GM19455 (cell line): Measurements from ENCODE around the gene RGS14.

Source experiments
- ATAC-seq: cut with Tn5 transposase; IDR thresholded peaks from one replicate; pipeline ENCODE4 v1.9.1; 2021; ENCODE audit not compliant: unreplicated experiment

Gene RGS14, protein sequence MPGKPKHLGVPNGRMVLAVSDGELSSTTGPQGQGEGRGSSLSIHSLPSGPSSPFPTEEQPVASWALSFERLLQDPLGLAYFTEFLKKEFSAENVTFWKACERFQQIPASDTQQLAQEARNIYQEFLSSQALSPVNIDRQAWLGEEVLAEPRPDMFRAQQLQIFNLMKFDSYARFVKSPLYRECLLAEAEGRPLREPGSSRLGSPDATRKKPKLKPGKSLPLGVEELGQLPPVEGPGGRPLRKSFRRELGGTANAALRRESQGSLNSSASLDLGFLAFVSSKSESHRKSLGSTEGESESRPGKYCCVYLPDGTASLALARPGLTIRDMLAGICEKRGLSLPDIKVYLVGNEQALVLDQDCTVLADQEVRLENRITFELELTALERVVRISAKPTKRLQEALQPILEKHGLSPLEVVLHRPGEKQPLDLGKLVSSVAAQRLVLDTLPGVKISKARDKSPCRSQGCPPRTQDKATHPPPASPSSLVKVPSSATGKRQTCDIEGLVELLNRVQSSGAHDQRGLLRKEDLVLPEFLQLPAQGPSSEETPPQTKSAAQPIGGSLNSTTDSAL

DNA sequence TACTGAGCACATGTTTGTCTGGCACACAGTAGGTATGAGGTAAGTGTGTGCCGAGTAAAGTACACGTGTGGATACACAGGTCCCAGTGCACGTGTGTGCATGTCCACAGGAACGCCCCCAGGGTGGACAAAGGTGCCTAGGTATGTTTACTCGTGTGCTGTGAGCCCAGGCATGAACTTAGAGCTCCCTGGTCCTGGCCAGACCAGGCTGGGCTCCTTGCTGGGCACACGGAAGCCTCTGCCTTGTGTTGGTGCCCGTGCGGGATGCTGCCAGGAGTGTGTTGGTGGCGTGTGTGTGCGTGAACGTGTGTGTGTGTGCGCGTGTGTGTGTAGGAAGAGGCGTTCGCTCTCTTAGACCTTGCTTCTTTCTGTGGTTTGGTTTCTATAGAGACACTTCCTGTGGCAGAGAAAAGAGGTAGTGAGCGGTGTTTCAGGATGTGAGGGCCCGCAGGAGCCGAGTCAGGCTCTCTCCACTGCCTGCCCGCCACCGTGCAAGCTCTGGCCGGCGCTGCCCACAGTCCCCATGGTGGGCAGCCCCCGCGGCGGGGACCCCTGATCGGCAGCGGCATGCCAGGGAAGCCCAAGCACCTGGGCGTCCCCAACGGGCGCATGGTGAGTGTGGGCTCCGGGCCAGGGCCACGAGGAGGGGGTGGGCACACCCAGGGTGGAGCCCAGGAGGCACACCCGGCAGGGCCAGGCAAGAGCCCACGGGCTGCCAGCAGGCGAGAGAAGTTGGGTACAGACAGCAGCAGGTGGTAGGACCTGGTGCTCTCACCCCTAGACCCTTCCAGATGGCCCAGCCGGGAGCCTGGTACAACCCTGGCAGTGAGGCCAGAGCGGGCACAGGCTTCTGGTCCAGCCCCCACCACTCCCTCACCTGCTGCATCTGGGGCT is at the start of gene RGS14:
Gene RGS14, plus strand, starts transcription at position 466 of the 893 bp plus-strand sequence. Its CDS starts 101 bp downstream, at position 567.
- ATAC-seq: peak; percentile 90

DNA sequence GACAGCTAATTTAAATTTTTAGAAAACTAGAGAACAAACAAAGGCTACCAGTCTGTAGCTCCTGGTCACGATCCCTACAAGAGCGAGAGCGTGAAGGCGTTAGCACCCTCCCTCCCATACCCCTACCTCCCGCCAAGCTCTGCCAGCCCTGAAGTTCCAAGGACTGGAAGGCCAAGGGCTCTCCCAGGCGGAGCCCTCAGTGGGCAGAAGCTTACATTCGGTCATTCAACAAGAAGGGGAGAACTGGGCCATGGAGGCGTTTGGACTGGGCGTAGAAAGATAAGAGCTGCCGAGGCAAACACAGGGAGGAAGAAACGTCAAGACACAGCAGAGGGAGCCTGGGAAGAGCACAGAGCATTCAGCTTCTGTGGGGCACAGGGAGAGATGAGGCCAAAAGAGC is 49.0 kb upstream of the RGS14 start:
- no peak for ATAC-seq

DNA sequence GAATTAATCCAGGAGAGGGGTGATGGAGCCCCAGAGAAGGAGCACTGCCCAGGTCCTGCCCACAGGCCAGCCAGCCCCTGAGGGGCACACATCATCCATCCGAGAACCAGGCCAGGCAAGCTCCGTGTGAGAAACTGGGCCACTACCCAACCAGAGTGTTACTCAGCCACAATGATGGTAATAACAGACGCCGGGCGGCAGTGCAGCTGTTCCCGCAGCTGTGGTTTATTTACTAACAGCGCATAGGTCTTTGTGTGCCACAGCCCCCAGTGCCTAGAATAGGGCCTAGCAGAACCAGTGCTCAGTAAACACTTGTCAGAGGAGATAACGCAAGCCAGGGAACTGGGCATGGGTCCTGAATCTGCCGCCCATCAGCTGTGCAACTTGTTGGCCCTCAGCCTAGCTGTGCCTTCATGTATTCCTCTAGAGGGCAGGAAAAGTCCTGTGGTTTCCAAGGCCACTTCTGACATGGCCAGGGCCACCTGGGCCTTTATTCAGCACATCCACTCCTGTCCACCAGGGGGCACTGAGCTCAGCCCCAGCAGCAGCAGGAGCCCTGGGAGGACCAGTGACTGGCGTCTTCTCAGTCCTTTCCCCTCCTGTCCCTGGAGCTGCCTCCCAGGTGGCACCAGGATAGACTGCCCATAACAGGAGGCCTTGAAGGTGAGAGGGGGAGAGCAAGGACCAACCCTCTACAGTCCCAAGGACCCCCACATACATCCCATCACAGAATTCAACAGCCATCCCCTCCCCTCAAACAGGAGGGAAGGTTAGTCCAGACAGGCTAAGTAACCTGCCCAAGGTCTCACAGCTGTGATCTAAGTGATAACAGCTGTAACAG is 48.2 kb upstream of the RGS14 start:
- no peak for ATAC-seq

DNA sequence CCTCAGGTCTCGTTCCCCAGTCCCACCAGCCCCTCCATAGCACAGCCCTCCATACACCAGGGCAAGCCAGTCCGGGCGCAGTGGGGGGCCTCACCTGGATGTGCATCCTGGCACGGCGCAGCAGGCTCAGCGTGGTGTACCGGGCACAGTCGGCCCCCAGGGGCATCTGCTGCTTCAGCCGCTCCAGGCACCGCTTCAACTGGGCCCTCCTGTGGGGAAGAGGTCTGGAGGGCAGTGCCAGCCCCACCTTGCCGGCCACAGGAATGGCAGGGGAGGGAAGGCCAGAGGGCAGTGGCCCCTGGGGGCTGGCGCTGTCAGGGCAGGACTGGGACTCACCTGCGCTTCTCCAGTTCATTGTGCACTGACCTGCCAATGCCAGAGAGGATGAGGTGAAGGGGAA is 47.4 kb upstream of the RGS14 start:
- ATAC-seq: no peak

DNA sequence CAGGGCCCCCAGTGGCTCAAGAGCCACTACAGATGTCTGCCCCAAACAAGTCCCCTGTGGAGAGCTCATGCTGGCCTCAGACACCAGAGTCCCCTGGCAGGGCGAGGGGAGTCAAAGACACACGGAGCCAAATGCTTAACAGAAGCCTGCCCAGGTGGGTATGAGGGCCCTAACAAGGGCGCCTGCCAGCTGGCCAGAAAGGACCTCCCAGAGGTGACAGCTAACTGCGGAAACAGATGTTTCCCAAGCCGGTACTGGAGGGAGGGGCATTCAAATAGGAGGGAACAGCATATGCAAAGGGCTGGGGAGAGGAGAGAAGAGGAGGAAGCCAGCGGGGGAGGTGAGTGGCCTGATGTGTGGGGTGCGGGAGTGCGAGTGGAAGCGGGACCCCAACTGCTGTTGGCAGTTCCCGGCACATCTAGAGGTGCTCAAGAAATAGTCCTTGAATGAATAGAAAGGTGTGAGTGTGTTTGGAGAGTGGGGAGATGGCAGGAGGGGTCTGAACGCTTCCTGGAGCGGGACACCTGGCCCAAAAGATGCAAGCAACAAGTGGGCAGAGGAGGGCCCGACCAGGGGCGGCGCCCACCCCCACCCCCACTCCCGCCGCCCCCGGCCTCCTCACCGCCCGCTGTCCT is 46.9 kb upstream of the RGS14 start:
- ATAC-seq: no peak

DNA sequence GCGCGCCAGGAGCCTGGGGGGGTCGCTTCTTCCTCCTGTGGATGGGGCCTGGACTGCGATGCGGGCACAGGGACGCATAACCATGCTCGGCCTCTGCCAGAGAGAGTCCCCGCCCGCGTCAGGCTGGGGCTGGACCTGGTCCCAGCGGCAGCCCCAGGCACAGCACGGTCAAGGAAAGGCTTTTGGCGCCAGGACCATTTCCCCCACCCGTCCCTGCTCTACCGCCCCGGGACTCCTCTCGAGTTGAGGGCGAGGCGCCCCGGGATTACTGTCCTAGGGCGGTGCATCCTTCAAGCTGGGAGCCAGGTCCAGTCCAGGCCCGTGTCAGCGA is 46.4 kb upstream of the RGS14 start:
- peak; percentile 5 for ATAC-seq

DNA sequence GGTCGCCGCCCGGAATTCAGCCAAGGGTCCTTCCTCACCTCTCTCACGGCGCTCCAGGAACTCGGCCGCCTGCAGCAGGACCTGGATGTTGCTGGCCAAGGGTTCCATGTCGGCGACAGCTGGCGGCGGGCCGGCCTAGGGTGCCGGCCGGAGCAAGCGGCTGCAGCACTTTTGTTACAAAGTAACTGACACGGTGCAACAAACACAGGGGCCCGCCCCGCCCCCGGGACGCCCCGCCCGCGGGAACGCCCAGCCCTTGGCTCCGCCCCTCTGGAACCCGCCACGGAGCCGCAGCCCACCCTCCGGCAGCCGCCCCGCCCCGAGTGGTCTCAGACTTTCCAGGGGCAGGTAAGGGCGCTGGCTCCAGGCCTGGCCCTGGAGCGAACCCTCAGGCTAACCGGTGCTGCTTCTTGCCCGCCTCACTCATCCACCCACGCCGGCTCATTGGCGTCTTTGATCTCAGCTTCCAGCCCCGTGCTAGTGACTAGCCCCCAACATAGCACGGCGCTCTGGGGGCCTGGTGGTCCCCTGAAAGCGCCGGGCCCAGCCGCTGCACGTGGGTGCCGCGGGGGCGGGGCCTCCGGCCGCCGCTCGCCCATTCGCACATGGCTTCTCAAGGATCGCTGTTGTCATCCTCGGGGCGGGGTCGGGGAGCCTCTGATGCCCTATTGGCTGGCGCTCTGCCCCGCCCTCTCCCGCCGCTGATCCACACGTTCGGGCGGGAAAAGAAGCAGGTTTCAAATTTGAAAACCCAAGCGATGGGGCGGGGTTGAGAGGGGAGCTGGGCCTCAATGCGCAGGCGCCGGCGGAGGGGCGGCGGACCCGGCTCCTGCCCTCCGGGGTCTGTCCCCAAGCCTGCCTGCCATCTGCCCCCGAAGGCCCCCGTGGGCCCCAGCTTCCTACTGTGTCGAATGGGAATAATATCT is 45.7 kb upstream of the RGS14 start, which contains the start of gene MXD3:
Gene MXD3, minus strand, starts transcription at position 176 of the 926 bp plus-strand sequence. Its CDS starts 68 bp downstream, at position 108.
- ATAC-seq: peak; percentile 65

DNA sequence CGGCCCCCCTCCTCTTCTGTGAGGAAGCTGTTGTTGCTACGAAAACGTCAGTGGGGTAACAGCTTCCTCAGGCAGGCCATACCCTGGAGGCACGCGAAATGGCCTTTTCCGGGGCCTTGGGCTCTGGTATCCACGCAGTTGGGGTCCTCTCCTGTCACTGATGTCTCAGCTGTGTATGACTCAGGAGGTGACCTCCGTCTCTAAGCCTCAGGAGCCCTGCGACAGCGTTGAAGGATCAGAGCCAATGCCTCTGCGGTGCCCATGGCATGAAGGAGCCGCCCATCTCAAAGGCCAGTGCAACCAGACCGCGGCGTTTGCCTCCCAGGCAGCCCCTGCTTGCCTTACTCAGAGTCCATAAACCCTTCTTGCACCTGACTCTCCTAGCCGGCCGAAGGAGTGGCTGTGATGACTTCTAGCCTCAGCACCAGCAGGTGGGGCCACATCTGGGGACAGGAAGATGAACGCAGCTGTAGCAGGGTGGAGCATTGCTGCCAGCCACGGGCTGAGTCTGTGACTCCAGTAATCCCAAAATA is 45.0 kb upstream of the RGS14 start:
- peak; percentile 18 for ATAC-seq

DNA sequence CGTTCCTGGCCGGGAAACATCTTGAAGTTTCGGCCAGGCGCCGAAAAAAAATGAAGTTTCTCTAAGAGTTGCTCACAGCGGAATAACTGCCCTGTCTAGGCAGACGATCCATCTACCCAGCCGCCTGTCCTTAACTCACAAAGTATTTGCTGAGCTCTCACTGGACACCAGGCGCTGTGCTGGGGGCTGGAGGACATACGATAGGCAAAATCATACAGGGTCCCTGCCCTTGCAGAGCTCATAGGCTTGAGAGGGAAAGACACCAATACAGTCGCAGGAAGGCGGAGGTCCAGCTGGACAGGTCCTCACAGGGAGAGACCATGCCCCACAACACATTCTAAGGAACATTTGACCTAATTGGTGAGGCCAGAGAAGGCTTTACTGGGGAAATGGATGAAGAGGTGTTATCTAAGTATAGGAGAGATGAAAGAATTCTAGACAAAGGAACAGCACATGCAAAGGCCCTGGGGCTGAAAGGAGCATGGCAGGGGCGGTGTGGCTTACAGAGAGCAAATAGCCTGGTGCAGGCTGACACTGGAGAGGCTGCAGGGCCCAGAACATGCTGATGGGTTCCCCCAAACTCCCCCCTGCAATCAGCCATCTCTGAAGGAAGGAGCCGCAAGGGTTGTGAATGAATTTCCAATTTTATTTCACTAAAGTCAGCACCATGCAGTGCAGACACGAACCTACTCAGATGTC is 44.0 kb upstream of the RGS14 start:
- ATAC-seq: no peak

DNA sequence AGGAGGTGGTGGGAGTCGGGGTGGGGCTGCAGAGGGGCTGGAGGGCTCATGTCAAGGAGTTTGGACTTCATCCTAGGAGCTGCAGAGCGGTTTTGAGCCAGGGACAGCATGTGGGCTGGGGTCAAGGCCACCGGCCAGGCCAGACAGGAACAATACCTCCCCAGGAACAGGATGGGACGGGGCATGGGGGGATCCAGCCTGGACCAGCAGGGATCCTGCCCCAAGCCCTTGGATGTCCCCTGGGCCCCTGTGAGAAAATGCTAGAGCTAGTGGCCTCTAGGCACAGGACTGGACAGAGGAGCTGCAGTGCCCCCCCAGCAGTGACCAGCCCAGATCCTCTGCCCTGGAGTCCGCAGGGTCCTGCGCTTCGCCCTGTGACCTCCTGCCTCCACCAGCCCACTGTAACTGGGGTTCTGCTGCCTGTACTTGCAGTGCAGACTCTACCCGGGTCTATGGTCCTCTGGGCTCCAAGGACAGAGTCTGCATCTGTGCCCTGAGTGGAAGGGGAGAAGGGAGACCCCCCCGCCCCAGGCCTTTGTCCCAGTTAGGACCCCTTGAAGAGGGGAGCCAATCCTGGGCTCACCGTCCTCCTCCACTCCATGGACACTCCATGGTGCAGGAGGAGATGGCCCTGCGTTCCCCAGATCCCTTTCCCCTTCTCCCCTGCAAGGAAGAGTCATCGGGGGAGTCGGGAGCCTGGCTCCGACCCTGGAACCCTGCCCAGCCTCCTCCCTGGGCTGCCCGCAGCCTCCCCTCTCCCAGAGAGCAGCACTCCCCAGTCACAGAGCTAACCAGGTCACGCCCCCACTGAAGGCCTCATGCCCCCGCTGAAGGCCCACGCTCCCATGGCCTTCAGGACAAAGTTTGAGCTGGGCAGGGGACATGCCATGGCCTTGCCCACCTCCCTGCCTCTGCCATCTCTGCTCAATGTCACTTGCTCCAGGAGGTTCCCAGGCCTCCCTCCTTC is 43.1 kb upstream of the RGS14 start:
- no peak for ATAC-seq

DNA sequence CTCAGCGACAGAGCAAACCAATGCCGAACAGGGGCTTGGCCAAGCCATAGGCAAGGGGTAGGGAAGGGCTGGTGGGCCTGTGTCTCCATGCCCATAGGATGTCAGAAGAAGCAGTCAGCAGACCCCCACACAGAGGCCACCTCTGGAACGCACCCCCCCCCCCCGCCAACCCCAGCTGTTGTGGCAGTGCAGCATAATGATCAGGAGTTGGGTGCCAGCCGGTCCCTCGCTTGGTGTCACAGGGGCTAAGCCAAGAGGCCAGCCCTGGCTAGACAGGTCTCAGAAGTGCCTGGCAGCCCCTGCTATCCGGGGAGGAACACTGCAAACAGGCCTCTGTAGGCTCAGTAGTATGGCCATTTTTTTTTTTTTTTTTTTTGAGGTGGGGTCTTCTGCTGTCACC is 42.3 kb upstream of the RGS14 start:
- ATAC-seq: no peak

DNA sequence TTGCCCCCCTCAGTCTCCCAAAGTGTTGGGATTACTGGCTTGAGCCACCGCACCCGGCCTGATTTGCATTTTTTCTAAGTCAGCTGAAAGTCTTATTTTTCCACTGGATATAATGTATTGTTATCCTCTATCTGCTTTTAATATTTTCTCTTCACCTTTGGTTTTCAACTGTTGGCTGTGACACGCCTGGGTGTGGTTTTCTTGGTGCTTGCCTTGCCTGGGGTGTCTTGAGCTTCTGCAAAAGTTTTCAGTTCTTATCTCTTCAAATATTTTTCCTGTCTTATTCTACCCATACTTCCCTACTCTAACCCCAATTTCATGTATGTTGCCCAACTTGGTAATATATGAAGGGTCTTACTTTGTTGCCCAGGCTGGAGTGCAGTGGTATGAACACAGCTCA is 41.7 kb upstream of the RGS14 start:
- no peak for ATAC-seq

DNA sequence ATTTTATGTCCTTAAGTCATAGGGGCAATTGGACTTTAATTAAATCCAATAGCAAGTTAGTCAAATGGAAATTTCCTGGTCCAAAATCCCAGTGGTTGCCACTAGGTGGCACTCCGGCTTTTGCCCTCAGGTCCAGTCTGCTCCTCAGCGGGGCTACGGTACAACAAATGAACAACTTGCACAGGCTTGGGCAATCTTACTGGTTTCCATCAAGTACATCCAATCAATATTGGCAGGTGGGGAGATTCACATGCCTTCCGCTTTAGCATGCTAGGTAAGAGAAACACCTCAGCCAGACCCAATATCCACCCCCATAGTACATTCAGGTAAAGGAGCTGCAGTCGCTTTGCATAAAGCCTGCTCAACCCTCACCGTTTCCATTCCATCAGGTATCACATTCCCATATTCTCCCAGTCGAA is 39.8 kb upstream of the RGS14 start:
- ATAC-seq: no peak

DNA sequence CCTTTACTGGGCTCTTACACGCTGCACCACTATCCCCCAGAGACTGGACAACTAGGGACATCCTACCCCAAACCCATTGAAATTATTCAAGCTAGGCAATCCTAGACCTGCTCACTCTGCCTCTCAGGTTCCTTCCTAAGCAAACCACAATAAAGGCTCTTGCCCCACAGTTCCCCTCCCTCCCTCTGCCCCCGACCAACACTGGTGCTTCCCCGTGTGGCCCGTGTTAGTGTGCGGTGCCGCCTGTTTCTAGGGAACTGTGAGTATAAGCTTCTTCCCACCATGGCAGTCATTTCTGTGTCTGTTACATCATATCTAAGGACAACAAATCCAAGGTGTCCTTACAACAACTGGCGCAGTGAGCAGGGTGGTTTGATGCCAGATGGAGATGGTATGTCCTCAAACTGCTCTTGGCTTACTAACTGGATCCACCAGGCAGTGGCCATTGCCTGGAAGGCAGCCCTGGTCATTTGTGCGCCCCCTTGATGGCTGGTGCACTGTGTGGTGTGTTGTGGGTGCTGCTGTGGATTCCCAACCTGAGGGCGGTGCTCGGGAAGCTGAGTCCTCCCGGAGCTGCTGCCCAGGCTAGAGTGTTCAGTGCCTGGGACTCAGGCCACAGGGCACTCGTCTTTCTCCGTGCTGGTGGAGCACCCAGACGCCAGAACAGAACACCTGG is 37.7 kb upstream of the RGS14 start:
- ATAC-seq: no peak

DNA sequence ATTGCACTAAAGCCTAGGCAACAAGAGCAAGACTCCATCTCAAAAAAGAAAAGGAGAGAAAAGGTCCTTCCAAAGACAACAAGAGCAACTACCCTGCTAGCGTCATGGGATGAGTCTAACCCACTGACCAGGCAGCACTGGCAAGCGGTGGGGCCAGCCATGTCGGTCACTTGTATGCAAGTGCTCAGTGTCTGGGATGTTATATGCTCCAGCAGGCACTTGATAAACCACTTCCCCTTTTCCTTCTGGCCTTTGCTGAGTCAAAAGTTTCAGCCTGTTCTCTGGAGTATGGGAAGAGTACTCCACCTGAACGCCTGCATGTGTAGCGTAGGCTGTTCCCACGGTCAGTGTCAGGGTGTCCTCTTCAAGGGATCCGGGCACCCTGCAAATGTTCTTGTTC is 36.8 kb upstream of the RGS14 start:
- no peak for ATAC-seq

DNA sequence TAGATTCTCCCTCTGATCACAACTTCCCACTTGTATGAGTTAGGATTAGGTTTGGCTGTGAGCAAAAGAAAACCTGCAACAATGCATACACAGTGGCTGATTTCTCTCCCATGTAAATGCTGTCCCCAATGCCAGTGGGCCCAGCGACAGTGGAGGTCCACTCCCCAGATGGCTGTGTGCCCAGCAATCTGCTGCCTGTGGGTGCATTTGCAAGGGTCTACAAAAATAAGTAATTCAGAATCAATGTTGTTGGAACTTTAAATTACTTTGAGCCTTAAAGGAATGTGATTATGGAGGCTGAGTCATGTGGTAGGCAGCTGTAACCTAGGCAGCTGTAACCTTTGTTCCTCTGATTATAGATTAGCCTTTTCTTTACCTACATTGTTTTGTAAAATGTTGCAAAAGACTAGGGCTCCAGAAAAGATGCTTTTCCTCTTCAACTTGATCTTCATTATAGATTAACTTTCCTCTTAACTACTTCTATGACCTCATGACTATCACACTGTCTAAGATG is 31.8 kb upstream of the RGS14 start:
- ATAC-seq: no peak
